SK-N-SH (cell line): Measurements from ENCODE around the gene TET1. TPM values are rescaled to one million over a fixed set of nuclear protein-coding genes. Genes with fewer than 3 reads are reported as not detected.

Experiments used
- CTCF ChIA-PET: fragments of 300-600, 350-600 bp; formaldehyde crosslinking; extraction: SDS; loops from one replicate; lab custom pipeline; 2021; lab: Yijun Ruan, JAX
- POLR2A ChIA-PET: fragments of 350-600 bp; sonication (Branson Sonifier 250); formaldehyde crosslinking; extraction: SDS; loops from one replicate; lab custom pipeline; 2020; ENCODE audit warnings: antibody characterized with exemption, inconsistent platforms; lab: Yijun Ruan, JAX
- DNase-seq: peaks from one replicate; pipeline ENCODE4 v3.0.0; 2012
- H2AFZ ChIP-seq: fragments of 200-600 bp; sonication (generic); 2 replicates; pipeline ENCODE4 v1.8.1; 2016; ENCODE audit warnings: antibody characterized with exemption, mild to moderate bottlenecking, low read depth
- H3F3A ChIP-seq: fragments of 200-600 bp; sonication (generic); replicated peaks from 2 replicates; pipeline ENCODE3; 2016; ENCODE audit warnings: antibody characterized with exemption, mild to moderate bottlenecking; ENCODE audit not compliant: insufficient read depth
- H3K27ac ChIP-seq, 2 experiments: fragments of 200-500 bp in 1 of 2; fragments of 200-600 bp in 1 of 2; sonication (Bioruptor generic) in 1 of 2; sonication (generic), shearing (Covaris generic) in 1 of 2; 2 replicates each; pipeline versions ENCODE4 v1.5.1 to v1.6.1; 2014 to 2016; ENCODE audit warnings: low read depth in 2 of 2, inconsistent platforms in 1 of 2, low read length in 1 of 2, mild to moderate bottlenecking in 1 of 2, mixed read lengths in 1 of 2
- H3K27me3 ChIP-seq: fragments of 200-600 bp; sonication (generic), shearing (Covaris generic); 2 replicates; pipeline ENCODE4 v1.6.1; 2016; ENCODE audit warnings: mixed run types; ENCODE audit not compliant: insufficient read depth
- H3K36me3 ChIP-seq, 2 experiments: fragments of 200-500 bp in 1 of 2; fragments of 200-600 bp in 1 of 2; sonication (Bioruptor generic) in 1 of 2; sonication (generic) in 1 of 2; replicated peaks in 1 of 2; 2 replicates each; pipeline versions ENCODE3 to v1.5.1; 2014 to 2016; ENCODE audit warnings: low read length in 1 of 2, mild to moderate bottlenecking in 1 of 2; ENCODE audit not compliant: insufficient read depth in 2 of 2, control insufficient read depth in 1 of 2
- H3K4me1 ChIP-seq, 2 experiments: fragments of 200-500 bp in 1 of 2; fragments of 200-600 bp in 1 of 2; sonication (Bioruptor generic) in 1 of 2; sonication (generic), shearing (Covaris generic) in 1 of 2; 2 replicates each; pipeline versions ENCODE4 v1.5.1 to v1.6.1; 2014 to 2016; ENCODE audit warnings: low read depth in 1 of 2, low read length in 1 of 2, mixed run types in 1 of 2; ENCODE audit not compliant: insufficient read depth in 2 of 2, control insufficient read depth in 1 of 2
- H3K4me2 ChIP-seq: fragments of 200-600 bp; sonication (generic), shearing (Covaris generic); 2 replicates; pipeline ENCODE4 v1.6.1; 2017; ENCODE audit warnings: mixed run types
- H3K4me3 ChIP-seq, 2 experiments: fragments of 200-500 bp in 1 of 2; fragments of 200-600 bp in 1 of 2; sonication (Bioruptor generic) in 1 of 2; sonication (generic), shearing (Covaris generic) in 1 of 2; 2 replicates each; pipeline versions ENCODE4 v1.5.1 to v1.8.1; 2014 to 2016; ENCODE audit warnings: low read depth in 2 of 2, inconsistent platforms in 1 of 2, low read length in 1 of 2, mild to moderate bottlenecking in 1 of 2, mixed read lengths in 1 of 2, moderate library complexity in 1 of 2
- H3K79me2 ChIP-seq: fragments of 200-600 bp; sonication (generic); 2 replicates; pipeline ENCODE4 v1.8.1; 2017; ENCODE audit warnings: mild to moderate bottlenecking; ENCODE audit not compliant: insufficient read depth
- H3K9ac ChIP-seq: fragments of 200-600 bp; sonication (generic); 2 replicates; pipeline ENCODE4 v1.6.1; 2017; ENCODE audit warnings: mixed run types
- H3K9me2 ChIP-seq: fragments of 200-600 bp; sonication (generic); 2 replicates; pipeline ENCODE4 v1.6.1; 2017; ENCODE audit warnings: mixed run types
- H3K9me3 ChIP-seq: fragments of 200-600 bp; sonication (generic); 2 replicates; pipeline ENCODE4 v1.6.1; 2017; ENCODE audit warnings: mixed run types, mild to moderate bottlenecking, moderate library complexity
- H4K20me1 ChIP-seq: fragments of 200-600 bp; sonication (generic); 2 replicates; pipeline ENCODE4 v1.6.1; 2017; ENCODE audit warnings: mild to moderate bottlenecking, mixed run types; ENCODE audit not compliant: insufficient read depth
- CHD2 ChIP-seq: fragments of 150-350 bp; IDR thresholded peaks from 2 replicates; pipeline ENCODE4 v1.6.1; 2018; ENCODE audit warnings: low read length; ENCODE audit not compliant: partially characterized antibody
- CTCF ChIP-seq: fragments of 200-600 bp; sonication (generic); IDR thresholded peaks from 2 replicates; pipeline ENCODE4 v1.6.1; 2017; ENCODE audit warnings: antibody characterized with exemption, mild to moderate bottlenecking, moderate library complexity
- ELF1 ChIP-seq: IDR thresholded peaks from 2 replicates; pipeline ENCODE4 v1.4.0; 2012
- EP300 ChIP-seq, 2 experiments: IDR thresholded peaks; 2 replicates each; pipeline versions ENCODE4 v1.4.0 to v1.6.1; 2012; ENCODE audit warnings: borderline replicate concordance in 1 of 2, low read depth in 1 of 2, low read length in 1 of 2
- EZH2phosphoT487 ChIP-seq: fragments of 200-600 bp; sonication (generic); IDR thresholded peaks from 2 replicates; pipeline ENCODE4 v1.6.1; 2017; ENCODE audit warnings: low read depth, mixed run types, mild to moderate bottlenecking, antibody characterized with exemption, moderate library complexity, borderline replicate concordance
- FOSL2 ChIP-seq: IDR thresholded peaks from 2 replicates; pipeline ENCODE4 v1.4.0; 2012; ENCODE audit warnings: low read depth, mild to moderate bottlenecking, moderate library complexity, borderline replicate concordance
- FOXM1 ChIP-seq: IDR thresholded peaks from 2 replicates; pipeline ENCODE4 v1.4.0; 2012; ENCODE audit warnings: low read depth, mild to moderate bottlenecking
- GATA2 ChIP-seq: sonication (generic); formaldehyde crosslinking; IDR thresholded peaks from 2 replicates; pipeline ENCODE4 v1.5.0; 2020; ENCODE audit warnings: mild to moderate bottlenecking, missing genetic modification reagents
- IRF3 ChIP-seq: fragments of 150-350 bp; IDR thresholded peaks from 2 replicates; pipeline ENCODE4 v1.6.1; 2016; ENCODE audit warnings: mild to moderate bottlenecking, low read depth, low read length
- MAX ChIP-seq: IDR thresholded peaks from 2 replicates; pipeline ENCODE4 v1.4.0; 2012; ENCODE audit warnings: low read depth
- MXI1 ChIP-seq: IDR thresholded peaks from 2 replicates; pipeline ENCODE4 v1.6.1; 2012; ENCODE audit warnings: mild to moderate bottlenecking, low read depth, low read length, improper control_type of control experiment
- NRF1 ChIP-seq: IDR thresholded peaks from 2 replicates; pipeline ENCODE4 v1.6.1; 2012; ENCODE audit warnings: low read depth, mild to moderate bottlenecking, low read length
- PBX3 ChIP-seq: IDR thresholded peaks from 2 replicates; pipeline ENCODE4; 2012
- POLR2AphosphoS5 ChIP-seq: IDR thresholded peaks from 2 replicates; pipeline ENCODE4 v1.6.1; 2012; ENCODE audit warnings: low read depth, low read length
- RAD21 ChIP-seq: IDR thresholded peaks from 2 replicates; pipeline ENCODE4 v1.6.1; 2012; ENCODE audit warnings: mild to moderate bottlenecking, low read length
- REST ChIP-seq: IDR thresholded peaks from 2 replicates; pipeline ENCODE4 v1.6.1; 2012; ENCODE audit warnings: mild to moderate bottlenecking, low read depth, low read length, moderate library complexity
- RFX5 ChIP-seq: IDR thresholded peaks from 2 replicates; pipeline ENCODE4 v1.6.1; 2012; ENCODE audit warnings: mild to moderate bottlenecking, improper control_type of control experiment, low read length
- RXRA ChIP-seq: IDR thresholded peaks from 2 replicates; pipeline ENCODE4 v1.4.0; 2012; ENCODE audit warnings: low read depth, mild to moderate bottlenecking, borderline replicate concordance
- TAF1 ChIP-seq: IDR thresholded peaks from 2 replicates; pipeline ENCODE4 v1.6.1; 2012; ENCODE audit warnings: low read depth, mild to moderate bottlenecking, low read length, moderate library complexity, borderline replicate concordance
- TEAD4 ChIP-seq: IDR thresholded peaks from 2 replicates; pipeline ENCODE4 v1.4.0; 2012; ENCODE audit warnings: mild to moderate bottlenecking, borderline replicate concordance; ENCODE audit not compliant: insufficient read depth
- USF1 ChIP-seq: IDR thresholded peaks from 2 replicates; pipeline ENCODE4 v1.4.0; 2012; ENCODE audit warnings: low read depth, borderline replicate concordance
- WGBS: methylation state at CpG from one replicate; pipeline ENCODE4 v1.1.6; 2017; ENCODE audit warnings: low lambda C conversion rate; 5-methylcytosine and 5-hydroxymethylcytosine counted together
- polyA plus RNA-seq, 3 experiments: library from polyadenylated mRNA; depleted of rRNA; stranded (reverse); fragments of >200 nt; gene quantifications; 2 replicates each; pipeline ENCODE4 v1.2.3, GENCODE V29; 2012

The TET1 gene
- polyA plus RNA-seq, 1 of the 3 experiments (the other 2 are of a cell fraction): 0.38 TPM

- no peaks in the 10 kb centered on the region for H3K36me3 ChIP-seq
- H3K27ac ChIP-seq: no peak overlapping the region
- no peak overlapping the region for H3K9ac ChIP-seq
- DNase-seq: no peak
- no peaks in the 10 kb centered on the region for H3F3A ChIP-seq
- H3K27me3 ChIP-seq: no peaks in the 10 kb centered on the region
- no peaks in the 10 kb centered on the region for H3K9me2 ChIP-seq
- ChIA-PET CTCF (interaction anchor here (1.3 kb wide), 1 partner anchor 345 kb away, joined by 4 read pairs; no protein-coding TSS in a partner anchor), POLR2A (no interaction called here)
- TF ChIP-seq RFX5: no peak
- TF ChIP-seq IRF3: no peak
- no peak for TF ChIP-seq RXRA
- TF ChIP-seq MAX: no peak
- no peak for TF ChIP-seq TAF1
- no peak for TF ChIP-seq CTCF
- no peak for TF ChIP-seq ELF1
- no peak for TF ChIP-seq EP300 (IDR thresholded peaks at IDR 0.05; ENCODE audit: borderline replicate concordance in 1 of 2, low read depth in 1 of 2, low read length in 1 of 2)
- TF ChIP-seq MXI1: no peak
- no peak for TF ChIP-seq NRF1
- no peak for TF ChIP-seq USF1
- no peak for TF ChIP-seq POLR2AphosphoS5
- TF ChIP-seq CHD2: no peak
- no peak for TF ChIP-seq GATA2 (CRISPR knock-in tag)
- no peak for TF ChIP-seq TEAD4
- no peak overlapping the region for H3K4me3 ChIP-seq
- no peaks in the 10 kb centered on the region for H4K20me1 ChIP-seq
- H3K4me1 ChIP-seq: no peaks in the 10 kb centered on the region
- no peaks in the 10 kb centered on the region for H3K9me3 ChIP-seq
- no peak overlapping the region for H2AFZ ChIP-seq
- WGBS: 78% methylated on average over 6 of the region's 6 CpGs
- no peaks in the 10 kb centered on the region for H3K79me2 ChIP-seq
- no peak overlapping the region for H3K4me2 ChIP-seq
Measured at GRCh38 chr10:68553138-68553537, 7.0 kb upstream of the TET1 start.

GRCh38 chr10:68553599-68553998 is 6.5 kb upstream of the TET1 start:
- H3K9me2 ChIP-seq: no peaks in the 10 kb centered on the region
- H3K79me2 ChIP-seq: no peaks in the 10 kb centered on the region
- H3K36me3 ChIP-seq: no peaks in the 10 kb centered on the region
- H3K9me3 ChIP-seq: no peaks in the 10 kb centered on the region
- no peak overlapping the region for H3K4me2 ChIP-seq
- POLR2A ChIA-PET: no interaction called here
- no peak overlapping the region for H3K4me3 ChIP-seq
- H3K27me3 ChIP-seq: no peaks in the 10 kb centered on the region
- no peaks in the 10 kb centered on the region for H4K20me1 ChIP-seq
- WGBS: 80% methylated on average over 2 of the region's 3 CpGs
- H3F3A ChIP-seq: no peaks in the 10 kb centered on the region
- CTCF ChIA-PET: interaction anchor here (1.3 kb wide), 1 partner anchor 344 kb away, joined by 4 read pairs; no protein-coding TSS in a partner anchor
- H3K4me1 ChIP-seq: no peaks in the 10 kb centered on the region
- DNase-seq: no peak
- H2AFZ ChIP-seq: no peak overlapping the region
- no peak overlapping the region for H3K27ac ChIP-seq
- no peak overlapping the region for H3K9ac ChIP-seq
- no peak for TF ChIP-seq RAD21
- TF ChIP-seq PBX3: no peak
- no peak for TF ChIP-seq EZH2phosphoT487
- TF ChIP-seq REST: no peak
- no peak for TF ChIP-seq FOXM1
- TF ChIP-seq MXI1: no peak
- no peak for TF ChIP-seq ELF1
- no peak for TF ChIP-seq FOSL2
- TF ChIP-seq RXRA: no peak
